ENCODE data around the gene BORCS6. TPM values are rescaled to one million over a fixed set of nuclear protein-coding genes. Genes with fewer than 3 reads are reported as not detected.

The BORCS6 gene
- total and polyA plus RNA-seq, 2 of the 13 experiments (the other 11 are each of a cell fraction or from before 2014, with no cell fraction given) = 2.0 to 5.1 TPM

- TF ChIP-seq ZNF607 (CRISPR knock-in tag; IDR thresholded peaks at IDR 0.05; ENCODE audit: borderline replicate concordance) (peak; percentile 42; the same call in 1 of the 2 replicates), ZSCAN30 (CRISPR knock-in tag; IDR thresholded peaks at IDR 0.05) (peak; percentile 98), TARDBP (CRISPR knock-in tag; IDR thresholded peaks at IDR 0.05) (peak; percentile 90), ZNF136 (CRISPR knock-in tag; IDR thresholded peaks at IDR 0.05; ENCODE audit: low read depth) (no peak), KLF11 (CRISPR knock-in tag; IDR thresholded peaks at IDR 0.05) (0 out of 2 replicates have a peak, but pooled peaks have one; percentile 52), ZMYM2 (CRISPR knock-in tag; IDR thresholded peaks at IDR 0.05) (peak; percentile 90), RFXAP (CRISPR knock-in tag; IDR thresholded peaks at IDR 0.05; ENCODE audit: borderline replicate concordance) (peak; percentile 64; the same call in 1 of the 2 replicates), YEATS4 (CRISPR knock-in tag; IDR thresholded peaks at IDR 0.05; ENCODE audit: borderline replicate concordance) (peak; percentile 35; the same call in 1 of the 2 replicates), ZNF280D (CRISPR knock-in tag; IDR thresholded peaks at IDR 0.05) (peak; percentile 39; the same call in 1 of the 2 replicates), ONECUT2 (CRISPR knock-in tag; IDR thresholded peaks at IDR 0.05) (peak; percentile 49; the same call in 1 of the 2 replicates), NFIC (IDR thresholded peaks at IDR 0.05; ENCODE audit: low read length) (peak; percentile 57; the same call in 1 of the 2 replicates), KLF9 (CRISPR knock-in tag; IDR thresholded peaks at IDR 0.05; ENCODE audit: low read depth) (0 out of 2 replicates have a peak, but pooled peaks have one; percentile 63), RBM22 (optimal IDR thresholded peaks at IDR 0.05; ENCODE audit: low read length) (peak; percentile 95), SNAPC2 (CRISPR knock-in tag; IDR thresholded peaks at IDR 0.05) (peak; percentile 62; the same call in 1 of the 2 replicates), SIN3B (IDR thresholded peaks at IDR 0.05; ENCODE audit: low read length) (peak; percentile 21; the same call in 1 of the 2 replicates), WIZ (CRISPR knock-in tag; IDR thresholded peaks at IDR 0.05) (peak; percentile 48; the same call in 1 of the 2 replicates), AGO1 (IDR thresholded peaks at IDR 0.05; ENCODE audit: low read depth, low read length, poor library complexity, severe bottlenecking) (no peak), ARNT2 (CRISPR knock-in tag; IDR thresholded peaks at IDR 0.05; ENCODE audit: low read depth) (0 out of 2 replicates have a peak, but pooled peaks have one; percentile 43), ZNF615 (CRISPR knock-in tag; IDR thresholded peaks at IDR 0.05; ENCODE audit: borderline replicate concordance) (no peak; the same call in 1 of the 2 replicates)
- TF ChIP-seq, protein P1, sequence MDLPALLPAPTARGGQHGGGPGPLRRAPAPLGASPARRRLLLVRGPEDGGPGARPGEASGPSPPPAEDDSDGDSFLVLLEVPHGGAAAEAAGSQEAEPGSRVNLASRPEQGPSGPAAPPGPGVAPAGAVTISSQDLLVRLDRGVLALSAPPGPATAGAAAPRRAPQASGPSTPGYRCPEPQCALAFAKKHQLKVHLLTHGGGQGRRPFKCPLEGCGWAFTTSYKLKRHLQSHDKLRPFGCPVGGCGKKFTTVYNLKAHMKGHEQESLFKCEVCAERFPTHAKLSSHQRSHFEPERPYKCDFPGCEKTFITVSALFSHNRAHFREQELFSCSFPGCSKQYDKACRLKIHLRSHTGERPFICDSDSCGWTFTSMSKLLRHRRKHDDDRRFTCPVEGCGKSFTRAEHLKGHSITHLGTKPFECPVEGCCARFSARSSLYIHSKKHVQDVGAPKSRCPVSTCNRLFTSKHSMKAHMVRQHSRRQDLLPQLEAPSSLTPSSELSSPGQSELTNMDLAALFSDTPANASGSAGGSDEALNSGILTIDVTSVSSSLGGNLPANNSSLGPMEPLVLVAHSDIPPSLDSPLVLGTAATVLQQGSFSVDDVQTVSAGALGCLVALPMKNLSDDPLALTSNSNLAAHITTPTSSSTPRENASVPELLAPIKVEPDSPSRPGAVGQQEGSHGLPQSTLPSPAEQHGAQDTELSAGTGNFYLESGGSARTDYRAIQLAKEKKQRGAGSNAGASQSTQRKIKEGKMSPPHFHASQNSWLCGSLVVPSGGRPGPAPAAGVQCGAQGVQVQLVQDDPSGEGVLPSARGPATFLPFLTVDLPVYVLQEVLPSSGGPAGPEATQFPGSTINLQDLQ (CRISPR knock-in tag; IDR thresholded peaks at IDR 0.05) = peak; percentile 32; the same call in 1 of the 2 replicates
- TF ChIP-seq, protein P2, sequence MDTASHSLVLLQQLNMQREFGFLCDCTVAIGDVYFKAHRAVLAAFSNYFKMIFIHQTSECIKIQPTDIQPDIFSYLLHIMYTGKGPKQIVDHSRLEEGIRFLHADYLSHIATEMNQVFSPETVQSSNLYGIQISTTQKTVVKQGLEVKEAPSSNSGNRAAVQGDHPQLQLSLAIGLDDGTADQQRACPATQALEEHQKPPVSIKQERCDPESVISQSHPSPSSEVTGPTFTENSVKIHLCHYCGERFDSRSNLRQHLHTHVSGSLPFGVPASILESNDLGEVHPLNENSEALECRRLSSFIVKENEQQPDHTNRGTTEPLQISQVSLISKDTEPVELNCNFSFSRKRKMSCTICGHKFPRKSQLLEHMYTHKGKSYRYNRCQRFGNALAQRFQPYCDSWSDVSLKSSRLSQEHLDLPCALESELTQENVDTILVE (CRISPR knock-in tag; IDR thresholded peaks at IDR 0.05) = peak; percentile 89; the same call in 1 of the 2 replicates
These were observed 2.3 kb downstream of the BORCS6 start (continued) for GRCh38 chr17:8187517-8188262.

Measured in HepG2 (cell line).